H1 (cell line): ENCODE data around the gene GAMT. TPM values are rescaled to one million over a fixed set of nuclear protein-coding genes. Genes with fewer than 3 reads are reported as not detected.
A peak's percentile ranks its signal among the peaks of the same experiment; 100 is the strongest.

Experiments
- CTCF ChIA-PET: fragments of 300-600 bp; sonication (Branson Sonifier 250); formaldehyde crosslinking; loops from one replicate; lab custom pipeline; 2021; ENCODE audit not compliant: partially characterized antibody; lab: Charles Lee
- POLR2A ChIA-PET: fragments of 300-600 bp; sonication (Branson Sonifier 250); formaldehyde crosslinking; loops from one replicate; lab custom pipeline; 2021; ENCODE audit warnings: inconsistent platforms; ENCODE audit not compliant: partially characterized antibody; lab: Charles Lee
- DNase-seq, 2 experiments: peaks; one replicate each; pipeline versions ENCODE4 v3.0.0 to v3.0.0-alpha.2; 2010 to 2022; ENCODE audit warnings: low spot score in 2 of 2, low read depth in 1 of 2, mixed read lengths in 1 of 2
- FAIRE-seq: peaks from 2 replicates; lab custom pipeline; 2011; peaks lifted over from hg19 to GRCh38; lab: Jason Lieb, UNC
- H2AFZ ChIP-seq: 2 replicates; pipeline ENCODE4 v1.8.1; 2012; ENCODE audit warnings: low read length, inconsistent platforms
- H2AK5ac ChIP-seq: 2 replicates; pipeline ENCODE4 v1.6.1; 2013; ENCODE audit warnings: low read depth, low read length
- H2BK120ac ChIP-seq: replicated peaks from 2 replicates; pipeline ENCODE3; 2013; ENCODE audit warnings: low read depth, low read length, inconsistent platforms
- H2BK12ac ChIP-seq: 2 replicates; pipeline ENCODE4 v1.6.1; 2013; ENCODE audit warnings: low read depth, low read length
- H2BK15ac ChIP-seq: 2 replicates; pipeline ENCODE4 v1.6.1; 2013; ENCODE audit warnings: low read length
- H2BK20ac ChIP-seq: 2 replicates; pipeline ENCODE4 v1.6.1; 2013; ENCODE audit warnings: low read length
- H2BK5ac ChIP-seq: 2 replicates; pipeline ENCODE4 v1.6.1; 2013; ENCODE audit warnings: low read depth, low read length
- H3K14ac ChIP-seq: 2 replicates; pipeline ENCODE4 v1.6.1; 2013; ENCODE audit warnings: inconsistent platforms; ENCODE audit not compliant: insufficient read length
- H3K18ac ChIP-seq: 2 replicates; pipeline ENCODE4 v1.6.1; 2013; ENCODE audit warnings: low read length; ENCODE audit errors: extremely low read depth
- H3K23ac ChIP-seq: 2 replicates; pipeline ENCODE4 v1.6.1; 2013; ENCODE audit warnings: inconsistent platforms; ENCODE audit not compliant: insufficient read length
- H3K23me2 ChIP-seq: 2 replicates; pipeline ENCODE4 v1.6.1; 2013; ENCODE audit warnings: low read depth, low read length
- H3K27ac ChIP-seq: 2 replicates; pipeline ENCODE4 v1.6.1; 2011; ENCODE audit warnings: low read depth, low read length, inconsistent platforms
- H3K27me3 ChIP-seq, 4 experiments: replicated peaks in 1 of 4; 1 replicate in 1 of 4; 2 replicates in 3 of 4; pipeline versions ENCODE4 v1.6.1 to v1.8.1; 2011 to 2013; ENCODE audit warnings: low read length in 3 of 4, mild to moderate bottlenecking in 3 of 4, inconsistent platforms in 2 of 4, mixed read lengths in 2 of 4, moderate library complexity in 1 of 4; ENCODE audit not compliant: control insufficient read depth in 3 of 4, insufficient read depth in 3 of 4; ENCODE audit errors: extremely low read depth in 1 of 4
- H3K36me3 ChIP-seq, 4 experiments: 2 replicates each; pipeline versions ENCODE4 v1.6.1 to v1.8.1; 2011 to 2013; ENCODE audit warnings: mild to moderate bottlenecking in 4 of 4, low read length in 3 of 4, moderate library complexity in 2 of 4, control low read depth in 1 of 4, inconsistent platforms in 1 of 4; ENCODE audit not compliant: insufficient read depth in 4 of 4, control insufficient read depth in 2 of 4
- H3K4ac ChIP-seq: replicated peaks from 2 replicates; pipeline ENCODE3; 2013; ENCODE audit warnings: low read length, low read depth, mixed read lengths, inconsistent platforms; ENCODE audit not compliant: insufficient read length
- H3K4me1 ChIP-seq, 4 experiments: replicated peaks in 1 of 4; 1 replicate in 1 of 4; 2 replicates in 3 of 4; pipeline versions ENCODE4 v1.6.1 to v1.8.1; 2011 to 2013; ENCODE audit warnings: low read length in 3 of 4, inconsistent platforms in 2 of 4, mixed read lengths in 1 of 4; ENCODE audit not compliant: insufficient read depth in 4 of 4, control insufficient read depth in 3 of 4
- H3K4me2 ChIP-seq, 2 experiments: 2 replicates each; pipeline versions ENCODE4 v1.6.1 to v1.8.1; 2011 to 2013; ENCODE audit warnings: low read depth in 2 of 2, low read length in 2 of 2, control low read depth in 1 of 2, inconsistent platforms in 1 of 2, mild to moderate bottlenecking in 1 of 2; ENCODE audit not compliant: insufficient read depth in 1 of 2
- H3K4me3 ChIP-seq, 4 experiments: fragments of 200-600, 300-600 bp in 1 of 4; sonication (generic), shearing (Covaris generic), sonication (Bioruptor Twin) in 1 of 4; 2 replicates each; pipeline versions ENCODE4 v1.5.1 to v1.8.1; 2011 to 2016; ENCODE audit warnings: low read length in 4 of 4, low read depth in 3 of 4, control low read depth in 2 of 4, inconsistent platforms in 2 of 4, mild to moderate bottlenecking in 2 of 4, mixed read lengths in 1 of 4, moderate library complexity in 1 of 4; ENCODE audit not compliant: insufficient read depth in 2 of 4; ENCODE audit errors: extremely low read depth in 1 of 4
- H3K56ac ChIP-seq: replicated peaks from 2 replicates; pipeline ENCODE3; 2013; ENCODE audit warnings: low read depth, mild to moderate bottlenecking, mixed read lengths, low read length, inconsistent platforms; ENCODE audit not compliant: insufficient read length
- H3K79me1 ChIP-seq: 2 replicates; pipeline ENCODE4 v1.6.1; 2013; ENCODE audit warnings: low read depth, low read length, control low read depth
- H3K79me2 ChIP-seq, 2 experiments: 2 replicates each; pipeline versions ENCODE4 v1.6.1 to v1.8.1; 2012 to 2013; ENCODE audit warnings: low read length in 2 of 2, mild to moderate bottlenecking in 2 of 2, inconsistent platforms in 1 of 2; ENCODE audit not compliant: insufficient read depth in 2 of 2, control insufficient read depth in 1 of 2
- H3K9ac ChIP-seq, 4 experiments: replicated peaks in 1 of 4; 1 replicate in 1 of 4; 2 replicates in 3 of 4; pipeline versions ENCODE4 v1.6.1 to v1.8.1; 2011 to 2013; ENCODE audit warnings: low read depth in 3 of 4, low read length in 3 of 4, control low read depth in 2 of 4, mild to moderate bottlenecking in 2 of 4, moderate library complexity in 2 of 4, inconsistent platforms in 1 of 4; ENCODE audit errors: extremely low read depth in 1 of 4
- H3K9me3 ChIP-seq, 2 experiments: 2 replicates each; pipeline versions ENCODE4 v1.6.1 to v1.8.1; 2012 to 2013; ENCODE audit warnings: mild to moderate bottlenecking in 2 of 2, moderate library complexity in 2 of 2, control low read depth in 1 of 2, inconsistent platforms in 1 of 2, low read depth in 1 of 2, low read length in 1 of 2, mixed read lengths in 1 of 2; ENCODE audit not compliant: insufficient read depth in 2 of 2
- H4K20me1 ChIP-seq, 2 experiments: replicated peaks in 1 of 2; 2 replicates each; pipeline versions ENCODE3 to v1.8.1; 2011 to 2013; ENCODE audit warnings: inconsistent platforms in 2 of 2, low read length in 2 of 2, mild to moderate bottlenecking in 1 of 2; ENCODE audit not compliant: insufficient read depth in 2 of 2, control insufficient read depth in 1 of 2
- H4K5ac ChIP-seq: 2 replicates; pipeline ENCODE4 v1.6.1; 2013; ENCODE audit warnings: low read length, low read depth, mixed read lengths, inconsistent platforms; ENCODE audit not compliant: insufficient read length
- H4K8ac ChIP-seq: 2 replicates; pipeline ENCODE4 v1.8.0; 2013; ENCODE audit warnings: mild to moderate bottlenecking, moderate library complexity, low read length, inconsistent platforms; ENCODE audit not compliant: insufficient read depth; ENCODE audit errors: extremely low read depth
- H4K91ac ChIP-seq: replicated peaks from 2 replicates; pipeline ENCODE3; 2013; ENCODE audit warnings: low read length, mixed read lengths, inconsistent platforms; ENCODE audit not compliant: insufficient read length
- ATF3 ChIP-seq: IDR thresholded peaks from 2 replicates; pipeline ENCODE4 v1.6.1; 2011; ENCODE audit warnings: low read depth, mild to moderate bottlenecking, low read length; ENCODE audit not compliant: insufficient read depth
- BRCA1 ChIP-seq: IDR thresholded peaks from 2 replicates; pipeline ENCODE4 v1.6.1; 2012; ENCODE audit warnings: low read depth, low read length, improper control_type of control experiment
- CBX5 ChIP-seq: fragments of 300-800, 300-1000 bp; sonication (generic); IDR thresholded peaks from 2 replicates; pipeline ENCODE4 v1.7.1; 2016; ENCODE audit warnings: antibody characterized with exemption, low read length, low read depth
- EGR1 ChIP-seq: IDR thresholded peaks from 2 replicates; pipeline ENCODE4 v1.6.1; 2011; ENCODE audit warnings: low read depth, low read length, borderline replicate concordance
- KDM1A ChIP-seq: fragments of 200-600, 300-600 bp; sonication (generic); IDR thresholded peaks from 2 replicates; pipeline ENCODE4 v1.7.1; 2016; ENCODE audit warnings: mild to moderate bottlenecking, low read length, borderline replicate concordance
- MAX ChIP-seq: IDR thresholded peaks from 2 replicates; pipeline ENCODE4 v1.6.1; 2012; ENCODE audit warnings: inconsistent platforms
- POLR2AphosphoS5 ChIP-seq: IDR thresholded peaks from 2 replicates; pipeline ENCODE4 v1.6.1; 2011; ENCODE audit warnings: low read depth, low read length
- RBBP5 ChIP-seq: IDR thresholded peaks from 2 replicates; pipeline ENCODE4 v1.7.1; 2012; ENCODE audit warnings: low read depth, mild to moderate bottlenecking, inconsistent platforms, low read length, moderate library complexity, borderline replicate concordance
- TAF1 ChIP-seq: IDR thresholded peaks from 2 replicates; pipeline ENCODE4 v1.6.1; 2011; ENCODE audit warnings: mild to moderate bottlenecking, low read depth, low read length
- TCF12 ChIP-seq: IDR thresholded peaks from 2 replicates; pipeline ENCODE4 v1.6.1; 2011; ENCODE audit warnings: low read depth, mild to moderate bottlenecking, low read length
- ZNF274 ChIP-seq: IDR thresholded peaks from 2 replicates; pipeline ENCODE4 v1.7.0; 2012; ENCODE audit warnings: low read length, borderline replicate concordance; ENCODE audit errors: extremely low read depth
- WGBS, 2 experiments: shearing (Covaris generic) in 1 of 2; methylation state at CpG; one replicate each; pipeline versions ENCODE4 v1.1.6 to v1.1.7; 2013 to 2015; ENCODE audit warnings: low lambda C conversion rate in 2 of 2, mixed read lengths in 2 of 2, inconsistent platforms in 1 of 2, low coverage in 1 of 2, missing lambda C conversion rate in 1 of 2; ENCODE audit not compliant: insufficient replicate concordance in 2 of 2, insufficient coverage in 1 of 2, insufficient read length in 1 of 2; ENCODE audit errors: extremely low coverage in 1 of 2, missing lambda C conversion rate in 1 of 2; 5-methylcytosine and 5-hydroxymethylcytosine counted together
- polyA plus RNA-seq, 7 experiments: library from polyadenylated mRNA; depleted of rRNA in 3 of 7; stranded (reverse) in 5 of 7; unstranded in 2 of 7; fragments of >200 nt in 5 of 7; fragments of 200-250 nt in 2 of 7; gene quantifications; 1 replicate in 5 of 7; 2 replicates in 1 of 7; 4 replicates in 1 of 7; pipeline versions ENCODE4 v1.2.1 to v1.2.3, GENCODE V29; 2011 to 2013; ENCODE audit warnings: missing spikeins in 2 of 7, mixed read lengths in 2 of 7
- total RNA-seq: library from RNA; stranded (reverse); fragmentation: NEBNext Ultra II Directional; extraction: Animal tissue kit (Norgen Biotek cat#: 25700); gene quantifications from 2 replicates; pipeline ENCODE4 v1.2.1, GENCODE V29; 2021

GAMT gene
- total and polyA plus RNA-seq, 2 of the 8 experiments (the other 6 are each of a cell fraction or from before 2014, with no cell fraction given) = 17.2 to 35.6 TPM

- H4K20me1 ChIP-seq = peaks cover 15 to 23% of the 10 kb centered on the region in 2 experiments
- no peak overlapping the region for H2BK12ac ChIP-seq
- no peaks in the 10 kb centered on the region for H3K27me3 ChIP-seq
- no peaks in the 10 kb centered on the region for H3K4me1 ChIP-seq
- no peak overlapping the region for H3K56ac ChIP-seq
- 0 out of 2 replicates have a peak, but pooled peaks cover 2% of the 10 kb centered on the region for H3K79me1 ChIP-seq
- H2AK5ac ChIP-seq = no peak overlapping the region
- FAIRE-seq (no peak), DNase-seq (no peak)
- no peak overlapping the region for H3K4ac ChIP-seq
- no peak overlapping the region for H2BK5ac ChIP-seq
- H4K8ac ChIP-seq = peak overlapping the region; percentile 57; the same call in 1 of the 2 replicates
- H2BK15ac ChIP-seq = no peak overlapping the region
- no peaks in the 10 kb centered on the region for H3K9me3 ChIP-seq
- WGBS, 2 experiments = 94% methylated on average over 14 of the region's 16 CpGs; no CpG with 5 or more reads in 1 of the 2 experiments
- no peak overlapping the region for H4K91ac ChIP-seq
- no peak overlapping the region for H2AFZ ChIP-seq
- H4K5ac ChIP-seq = no peak overlapping the region
- ChIA-PET CTCF (interaction anchor here (2.9 kb wide), 1 partner anchor 13 kb away, joined by 6 read pairs; no protein-coding TSS in a partner anchor), POLR2A (interaction anchor here (0.9 to 2.7 kb wide), 5 partner anchors 10 to 61 kb away, joined by 3 to 12 read pairs (median 5); no protein-coding TSS in a partner anchor)
- H3K23me2 ChIP-seq = no peaks in the 10 kb centered on the region
- no peak overlapping the region for H3K14ac ChIP-seq
- no peak overlapping the region for H3K23ac ChIP-seq
- no peak overlapping the region for H3K27ac ChIP-seq
- H3K9ac ChIP-seq = no peak overlapping the region
- TF ChIP-seq TAF1 (no peak), KDM1A (no peak), POLR2AphosphoS5 (no peak), BRCA1 (no peak), ATF3 (no peak), TCF12 (no peak), MAX (no peak), CBX5 (no peak), EGR1 (no peak), RBBP5 (no peak), ZNF274 (no peak)
- no peak overlapping the region for H3K4me3 ChIP-seq
- H3K18ac ChIP-seq = no peak overlapping the region
- no peak overlapping the region for H3K4me2 ChIP-seq
- no peak overlapping the region for H2BK20ac ChIP-seq
- H2BK120ac ChIP-seq = no peak overlapping the region
- peaks cover 28 to 56% (median 49%) of the 10 kb centered on the region in 4 experiments for H3K36me3 ChIP-seq
- no peaks in the 10 kb centered on the region; a peak in 1 of 4 replicates for H3K79me2 ChIP-seq
Measured at GRCh38 chr19:1432507-1432887, 31.2 kb upstream of the GAMT start.
